Kidney (tissue), 14 donors: ENCODE data around the gene PLEKHO2. TPM values are rescaled to one million over a fixed set of nuclear protein-coding genes. Genes with fewer than 3 reads are reported as not detected.

Experiments
- DNase-seq, 5 donors: peaks; one replicate each; pipeline ENCODE4 v3.0.0-alpha.2; 2013 to 2020
- FAIRE-seq: peaks from 2 replicates; lab custom pipeline; 2012; peaks lifted over from hg19 to GRCh38; lab: Jason Lieb, UNC
- H3K27ac ChIP-seq, 2 donors: one replicate each; pipeline ENCODE4 v1.7.0; 2013; ENCODE audit warnings: low read depth in 2 of 2, low read length in 2 of 2, inconsistent platforms in 1 of 2
- H3K27me3 ChIP-seq: one replicate; pipeline ENCODE4 v1.7.1; 2013; ENCODE audit warnings: low read length, inconsistent platforms; ENCODE audit not compliant: control insufficient read depth, insufficient read depth
- H3K36me3 ChIP-seq, 3 donors: one replicate each; pipeline versions ENCODE4 v1.7.0 to v1.7.1; 2013; ENCODE audit warnings: low read length in 3 of 3, control low read depth in 1 of 3, inconsistent platforms in 1 of 3; ENCODE audit not compliant: insufficient read depth in 3 of 3, control insufficient read depth in 2 of 3
- H3K4me1 ChIP-seq, 3 donors: one replicate each; pipeline versions ENCODE4 v1.7.0 to v1.7.1; 2013; ENCODE audit warnings: low read length in 3 of 3, inconsistent platforms in 1 of 3, low read depth in 1 of 3; ENCODE audit not compliant: control insufficient read depth in 2 of 3, insufficient read depth in 2 of 3
- H3K4me3 ChIP-seq, 3 donors: one replicate each; pipeline versions ENCODE4 v1.7.0 to v1.8.1; 2013; ENCODE audit warnings: low read length in 3 of 3, control low read depth in 1 of 3, inconsistent platforms in 1 of 3
- H3K9ac ChIP-seq, 3 donors: one replicate each; pipeline versions ENCODE4 v1.7.0 to v1.7.1; 2013; ENCODE audit warnings: low read length in 3 of 3, control low read depth in 1 of 3, inconsistent platforms in 1 of 3
- H3K9me3 ChIP-seq, 3 donors: one replicate each; pipeline versions ENCODE4 v1.7.0 to v1.7.1; 2013; ENCODE audit warnings: low read length in 3 of 3, control low read depth in 1 of 3, inconsistent platforms in 1 of 3; ENCODE audit not compliant: control insufficient read depth in 2 of 3, insufficient read depth in 1 of 3
- CTCF ChIP-seq: IDR thresholded peaks from 3 replicates; pipeline ENCODE4 v1.5.1; 2012; ENCODE audit warnings: mild to moderate bottlenecking, moderate library complexity, borderline replicate concordance; ENCODE audit not compliant: insufficient read depth; ENCODE audit errors: extremely low read depth
- intact Hi-C: fragments of 100-400 bp; cut with DNase I; formaldehyde crosslinking; loops from one replicate; pipeline ENCODE4 v1.11.1; 2022
- polyA plus RNA-seq: library from polyadenylated mRNA; stranded (reverse); fragments of 350-450 nt; fragmentation: Illumina TruSeq; extraction: RNeasy Lipid Tissue Mini Kit (QIAGEN cat#74804); gene quantifications from one replicate; pipeline ENCODE4 v1.2.3, GENCODE V29; 2014; ENCODE audit warnings: low read depth, low replicate concordance; ENCODE audit not compliant: insufficient read depth
- total RNA-seq: library from RNA; stranded (reverse); fragmentation: NEBNext Ultra II Directional; extraction: Animal tissue kit (Norgen Biotek cat#: 25700); gene quantifications from one replicate; pipeline ENCODE4 v1.2.1, GENCODE V29; 2021
- donor health status: control.
- donor health status: control.
- donor health status: control.
- donor health status: control.
- donor health status: control.
- donor health status: DM: yes; HTN: yes; CAD: no.
- donor health status: Normal renal cell carcinoma (clear cell type).

Gene PLEKHO2
- total and polyA plus RNA-seq, 2 donors from 2014 or later = 12.0 to 48.6 TPM

- H3K4me3 ChIP-seq = no peak overlapping the region
These were observed 25.3 kb upstream of the PLEKHO2 start for GRCh38 chr15:64816452-64816851.

GRCh38 chr15:64824929-64825430 lies 16.7 kb upstream of the PLEKHO2 start:
- TF ChIP-seq CTCF = no peak
- peaks cover 0 to 13% (median 9%) of the 10 kb centered on the region in 3 donors for H3K4me1 ChIP-seq
- peak overlapping the region; percentile 53 to 64 (median 60) for H3K4me3 ChIP-seq
- H3K27ac ChIP-seq = no peak overlapping the region
- no peaks in the 10 kb centered on the region for H3K36me3 ChIP-seq
- no peaks in the 10 kb centered on the region for H3K27me3 ChIP-seq
- H3K9ac ChIP-seq = peak overlapping the region in 1 of 3 donors; percentile 4
- DNase-seq = peak in 1 of 5 donors; percentile 53
- FAIRE-seq = no peak
- no peaks in the 10 kb centered on the region for H3K9me3 ChIP-seq
- intact Hi-C loops = no loop called here

More at GRCh38 chr15:64816452-64816851, 25.3 kb upstream of the PLEKHO2 start:
- Histone ChIP-seq H3K9ac (no peak overlapping the region), H3K27me3 (no peaks in the 10 kb centered on the region), H3K4me1 (no peaks in the 10 kb centered on the region), H3K27ac (no peak overlapping the region), H3K36me3 (no peaks in the 10 kb centered on the region), H3K9me3 (no peaks in the 10 kb centered on the region)
- TF ChIP-seq CTCF = no peak
- intact Hi-C loops = no loop called here
- DNase-seq (no peak), FAIRE-seq (no peak)

- Histone ChIP-seq H3K4me1 (peaks cover 0 to 13% (median 9%) of the 10 kb centered on the region in 3 donors), H3K36me3 (no peaks in the 10 kb centered on the region), H3K4me3 (peak within 1 kb of the TSS; percentile 60 to 72 (median 64)), H3K27me3 (no peaks in the 10 kb centered on the region), H3K9me3 (no peaks in the 10 kb centered on the region), H3K27ac (no peak within 1 kb of the TSS), H3K9ac (peak within 1 kb of the TSS; percentile 35 to 62 (median 48))
- DNase-seq (peak; percentile 90 to 100 (median 97)), FAIRE-seq (peak; percentile 88)
- intact Hi-C loops = no loop called here
- no peak for TF ChIP-seq CTCF
These were observed 16.1 kb upstream of the PLEKHO2 start, which contains the start of gene PIF1 for GRCh38 chr15:64825431-64826294. Gene PIF1 (minus strand): TSS chr15:64825647. CDS start chr15:64824335, 1,312 bp downstream.
